Thymus (tissue), 11 donors: Measurements from ENCODE around the gene CTSA. TPM values are rescaled to one million over a fixed set of nuclear protein-coding genes. Genes with fewer than 3 reads are reported as not detected.

Experiments used
- DNase-seq, 9 donors: peaks; one replicate each; pipeline ENCODE4 v3.0.0-alpha.2; 2013; ENCODE audit warnings: low spot score in 9 of 9, low read depth in 6 of 9, missing footprints in 1 of 9
- H3K27ac ChIP-seq, 2 donors: one replicate each; pipeline ENCODE4 v1.5.1; 2013; ENCODE audit warnings: control low read depth in 1 of 2, low read depth in 1 of 2, low read length in 1 of 2, mild to moderate bottlenecking in 1 of 2, moderate library complexity in 1 of 2
- H3K27me3 ChIP-seq, 2 donors: one replicate each; pipeline ENCODE4 v1.5.1; 2013; ENCODE audit warnings: low read length in 1 of 2; ENCODE audit not compliant: control insufficient read depth in 2 of 2, insufficient read depth in 1 of 2
- H3K36me3 ChIP-seq, 2 donors: one replicate each; pipeline ENCODE4 v1.5.1; 2013; ENCODE audit warnings: low read length in 1 of 2, mild to moderate bottlenecking in 1 of 2, moderate library complexity in 1 of 2; ENCODE audit not compliant: control insufficient read depth in 2 of 2, insufficient read depth in 2 of 2
- H3K4me1 ChIP-seq, 2 donors: one replicate each; pipeline ENCODE4 v1.5.1; 2013; ENCODE audit warnings: low read length in 2 of 2; ENCODE audit not compliant: control insufficient read depth in 2 of 2, insufficient read depth in 2 of 2
- H3K4me3 ChIP-seq, 2 donors: one replicate each; pipeline ENCODE4 v1.5.1; 2013; ENCODE audit warnings: low read length in 2 of 2, control low read depth in 1 of 2, mild to moderate bottlenecking in 1 of 2
- H3K9me3 ChIP-seq, 2 donors: one replicate each; pipeline ENCODE4 v1.5.1; 2013; ENCODE audit warnings: low read length in 1 of 2, mild to moderate bottlenecking in 1 of 2; ENCODE audit not compliant: control insufficient read depth in 2 of 2, insufficient read depth in 1 of 2
- WGBS: extraction: QIAGEN DNeasy Blood & Tissue Kit; methylation state at CpG from one replicate; pipeline ENCODE4 v1.1.7; 2013; 5-methylcytosine and 5-hydroxymethylcytosine counted together
- polyA plus RNA-seq: library from polyadenylated mRNA; stranded (reverse); fragments of 200-250 nt; gene quantifications from one replicate; pipeline ENCODE4 v1.2.3, GENCODE V29; 2013
- total RNA-seq: library from RNA; stranded (reverse); fragments of 120-200 nt; gene quantifications from one replicate; pipeline ENCODE4 v1.2.4, GENCODE V29; 2013
- donor health status: healthy.

CTSA gene
- total and polyA plus RNA-seq, 2 donors, result 19.9 to 56.0 TPM

DNA sequence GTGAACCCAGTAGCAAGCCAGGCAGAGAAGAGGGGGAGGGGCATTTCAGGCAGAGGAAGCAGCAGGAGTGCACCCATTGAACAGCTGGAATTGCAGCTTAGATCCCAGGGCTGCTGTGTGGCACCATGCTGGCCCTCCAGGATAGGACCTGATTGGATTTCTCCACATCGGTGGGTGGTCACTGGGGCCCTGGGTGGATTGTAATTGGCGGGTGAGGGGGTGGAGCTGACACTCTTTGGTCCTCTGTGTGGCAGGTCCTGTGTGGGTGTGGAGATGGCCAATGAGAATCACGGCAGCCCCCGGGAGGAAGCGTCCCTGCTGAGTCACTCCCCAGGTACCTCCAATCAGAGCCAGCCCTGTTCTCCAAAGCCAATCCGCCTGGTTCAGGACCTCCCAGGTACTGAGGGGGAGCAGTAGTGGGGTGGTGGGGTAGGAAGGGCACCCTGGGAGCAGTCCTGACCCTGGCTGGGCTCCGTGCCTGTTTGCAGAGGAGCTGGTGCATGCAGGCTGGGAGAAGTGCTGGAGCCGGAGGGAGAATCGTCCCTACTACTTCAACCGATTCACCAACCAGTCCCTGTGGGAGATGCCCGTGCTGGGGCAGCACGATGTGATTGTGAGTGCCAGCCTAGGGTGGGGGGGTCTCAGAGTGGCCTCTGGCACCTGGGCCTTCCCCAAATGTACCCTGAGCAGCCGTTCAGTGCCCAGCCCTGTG is 47.7 kb downstream of the CTSA start:
- 98% methylated on average over 13 of the region's 13 CpGs for WGBS
- H3K4me1 ChIP-seq, result peaks cover 4 to 8% of the 10 kb centered on the region in 2 donors

DNA sequence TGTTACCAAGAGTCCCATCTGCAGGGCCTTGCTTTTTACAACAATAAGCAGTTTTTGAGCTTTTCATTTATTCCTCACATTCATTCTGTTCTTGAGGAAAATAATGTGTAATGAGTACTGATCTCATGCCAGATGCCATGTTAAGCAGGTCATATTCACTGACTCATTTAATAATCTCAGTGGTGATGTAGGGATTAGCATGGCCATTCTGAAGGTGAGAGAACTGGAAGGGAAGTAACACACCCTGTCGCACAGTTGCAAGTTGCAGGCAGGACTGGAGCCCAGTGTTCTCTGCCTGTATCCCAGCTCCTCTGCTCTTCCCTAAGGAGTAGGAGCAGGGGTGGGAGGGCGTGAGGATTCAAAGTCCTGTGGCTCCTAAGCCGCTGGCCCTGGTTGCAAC is 48.9 kb downstream of the CTSA start:
- H3K4me3 ChIP-seq, result no peak overlapping the region
- H3K27ac ChIP-seq, result no peak overlapping the region
- peaks cover 4 to 6% of the 10 kb centered on the region in 2 donors for H3K4me1 ChIP-seq
- no peak for DNase-seq
- WGBS, result 98% methylated on average over 3 of the region's 3 CpGs
- H3K9me3 ChIP-seq, result no peaks in the 10 kb centered on the region
- peaks cover 73 to 76% of the 10 kb centered on the region in 2 donors for H3K36me3 ChIP-seq
- H3K27me3 ChIP-seq, result no peaks in the 10 kb centered on the region

More for the DNA sequence above, 47.7 kb downstream of the CTSA start:
- Histone ChIP-seq H3K27me3 (no peaks in the 10 kb centered on the region), H3K9me3 (no peaks in the 10 kb centered on the region), H3K27ac (no peak overlapping the region), H3K36me3 (peaks cover 62 to 65% of the 10 kb centered on the region in 2 donors), H3K4me3 (no peak overlapping the region)
- no peak for DNase-seq

DNA sequence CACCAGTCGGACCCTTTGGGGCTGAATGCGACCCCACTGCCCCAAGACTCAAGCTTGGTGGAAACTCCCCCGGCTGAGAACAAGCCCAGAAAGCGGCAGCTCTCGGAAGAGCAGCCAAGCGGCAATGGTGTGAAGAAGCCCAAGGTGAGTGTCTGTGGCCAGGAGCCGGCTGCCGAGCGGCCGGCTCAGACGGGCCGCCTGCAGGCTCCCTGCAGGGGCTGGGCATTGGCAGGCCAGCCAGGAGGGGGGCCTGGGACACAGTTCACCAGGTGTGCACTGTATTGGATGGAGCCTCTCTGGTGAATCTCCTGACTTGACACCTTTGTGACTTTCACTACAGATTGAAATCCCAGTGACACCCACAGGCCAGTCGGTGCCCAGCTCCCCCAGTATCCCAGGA is 49.3 kb downstream of the CTSA start:
- no peaks in the 10 kb centered on the region for H3K27me3 ChIP-seq
- no peak overlapping the region for H3K4me3 ChIP-seq
- no peaks in the 10 kb centered on the region for H3K9me3 ChIP-seq
- no peak overlapping the region for H3K27ac ChIP-seq
- DNase-seq, result no peak
- H3K36me3 ChIP-seq, result peaks cover 77 to 80% of the 10 kb centered on the region in 2 donors
- 96% methylated on average over 13 of the region's 13 CpGs for WGBS
- peaks cover 4 to 5% of the 10 kb centered on the region in 2 donors for H3K4me1 ChIP-seq

GRCh38 chr20:45943613-45944012 is 52.5 kb downstream of the CTSA start:
- Histone ChIP-seq H3K27me3 (no peaks in the 10 kb centered on the region), H3K4me1 (no peaks in the 10 kb centered on the region), H3K27ac (no peak overlapping the region), H3K9me3 (no peaks in the 10 kb centered on the region), H3K36me3 (peaks cover 90 to 95% of the 10 kb centered on the region in 2 donors), H3K4me3 (no peak overlapping the region)
- DNase-seq, result no peak
- 99% methylated on average over 6 of the region's 6 CpGs for WGBS

DNA sequence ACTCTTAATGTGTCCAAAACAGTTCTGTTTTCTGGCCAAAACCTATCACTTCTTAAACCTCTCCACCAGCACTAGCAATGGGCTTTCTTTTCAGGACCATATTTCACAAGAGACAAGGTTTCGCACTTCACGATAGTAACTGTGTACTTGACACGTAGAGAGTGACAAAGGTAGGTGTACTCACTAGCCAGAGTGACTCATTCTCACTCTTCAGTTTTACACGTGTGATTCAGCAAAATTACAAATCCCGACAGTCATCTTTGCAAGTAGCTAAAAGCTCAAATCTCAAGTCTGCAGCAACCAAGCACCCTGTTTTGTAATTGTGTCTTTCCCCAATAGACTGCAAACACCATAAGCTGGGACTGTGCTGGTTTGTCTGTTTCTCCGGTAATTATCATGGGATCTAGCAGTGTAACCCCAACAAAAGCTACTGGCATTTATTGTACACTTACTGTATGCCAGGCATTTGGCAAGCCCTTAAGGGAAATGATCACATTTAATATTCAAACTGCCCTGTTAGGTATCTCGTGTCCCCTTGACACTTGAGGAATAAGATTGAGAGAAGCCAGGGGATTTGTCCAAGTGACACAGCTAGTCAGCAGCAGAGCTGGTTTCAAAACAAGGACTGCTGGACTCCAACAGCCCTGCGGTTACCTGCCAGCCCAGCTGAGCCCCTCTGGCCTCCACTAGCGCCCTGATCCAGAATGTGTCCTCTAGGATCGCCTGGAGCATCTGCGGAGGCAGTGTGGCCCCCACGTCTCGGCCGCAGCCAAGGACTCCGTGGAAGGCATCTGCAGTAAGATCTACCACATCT is 53.2 kb downstream of the CTSA start:
- DNase-seq, result no peak
- no peaks in the 10 kb centered on the region for H3K27me3 ChIP-seq
- H3K36me3 ChIP-seq, result peaks cover 90 to 95% of the 10 kb centered on the region in 2 donors
- H3K4me3 ChIP-seq, result no peak overlapping the region
- no peaks in the 10 kb centered on the region for H3K4me1 ChIP-seq
- H3K27ac ChIP-seq, result no peak overlapping the region
- no peaks in the 10 kb centered on the region for H3K9me3 ChIP-seq
- 97% methylated on average over 15 of the region's 15 CpGs for WGBS

DNA sequence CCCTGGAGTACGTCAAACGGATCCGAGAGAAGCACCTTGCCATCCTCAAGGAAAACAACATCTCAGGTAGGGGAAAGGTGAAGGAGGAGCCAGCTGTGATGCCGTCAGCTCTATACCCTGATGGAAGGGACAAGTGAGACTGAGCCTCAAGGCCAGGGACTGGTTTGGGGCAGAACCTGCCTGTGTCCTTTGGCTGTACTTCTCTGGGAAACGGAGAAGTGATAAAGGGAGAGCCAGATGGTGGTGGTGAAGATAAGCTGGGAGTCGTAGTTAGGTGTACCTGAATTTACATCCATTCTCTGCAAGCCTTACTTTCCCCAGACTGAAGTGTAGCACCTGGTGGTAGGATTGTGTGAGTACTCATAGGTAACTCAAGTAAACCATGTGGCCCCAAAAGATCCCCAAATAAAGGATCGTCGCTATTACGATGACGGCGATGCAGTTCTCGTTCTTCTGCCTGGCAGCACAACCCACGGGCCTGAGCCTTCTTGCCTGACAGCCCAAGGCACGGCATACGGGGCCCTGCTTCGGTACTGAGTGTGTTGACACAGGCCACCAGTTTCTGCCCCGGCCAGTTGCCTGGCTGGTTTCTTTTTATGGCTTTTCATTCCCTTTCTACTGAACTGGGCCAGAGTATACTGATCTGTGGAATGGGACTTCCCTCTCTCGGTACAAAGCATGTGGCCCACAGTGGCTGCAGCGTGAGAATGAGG is 54.0 kb downstream of the CTSA start:
- no peak overlapping the region for H3K4me3 ChIP-seq
- WGBS, result 98% methylated on average over 19 of the region's 19 CpGs
- H3K9me3 ChIP-seq, result no peaks in the 10 kb centered on the region
- no peaks in the 10 kb centered on the region for H3K4me1 ChIP-seq
- H3K27me3 ChIP-seq, result no peaks in the 10 kb centered on the region
- peaks cover 90 to 95% of the 10 kb centered on the region in 2 donors for H3K36me3 ChIP-seq
- no peak for DNase-seq
- no peak overlapping the region for H3K27ac ChIP-seq

DNA sequence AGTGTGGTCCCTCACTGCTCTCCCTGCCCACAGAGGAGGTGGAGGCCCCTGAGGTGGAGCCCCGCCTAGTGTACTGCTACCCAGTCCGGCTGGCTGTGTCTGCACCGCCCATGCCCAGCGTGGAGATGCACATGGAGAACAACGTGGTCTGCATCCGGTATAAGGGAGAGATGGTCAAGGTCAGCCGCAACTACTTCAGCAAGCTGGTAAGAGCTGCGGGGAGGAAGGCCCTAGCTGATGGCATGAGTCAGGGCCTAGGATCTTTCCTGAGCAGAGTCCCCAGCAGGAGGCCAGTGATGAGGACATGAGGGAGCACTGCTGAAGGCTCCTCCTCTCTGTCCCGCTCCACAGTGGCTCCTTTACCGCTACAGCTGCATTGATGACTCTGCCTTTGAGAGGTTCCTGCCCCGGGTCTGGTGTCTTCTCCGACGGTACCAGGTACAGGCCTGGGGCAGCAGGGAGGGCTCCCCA is 54.6 kb downstream of the CTSA start:
- Histone ChIP-seq H3K9me3 (no peaks in the 10 kb centered on the region), H3K27ac (no peak overlapping the region), H3K36me3 (peaks cover 88 to 95% of the 10 kb centered on the region in 2 donors), H3K4me3 (no peak overlapping the region), H3K27me3 (no peaks in the 10 kb centered on the region), H3K4me1 (peaks cover 0 to under 1% of the 10 kb centered on the region in 2 donors)
- 93% methylated on average over 13 of the region's 13 CpGs for WGBS
- DNase-seq, result no peak

GRCh38 chr20:45946149-45946970 is 55.2 kb downstream of the CTSA start:
- H3K9me3 ChIP-seq, result no peaks in the 10 kb centered on the region
- peaks cover 4 to 7% of the 10 kb centered on the region in 2 donors for H3K4me1 ChIP-seq
- WGBS, result 98% methylated on average over 20 of the region's 20 CpGs
- H3K36me3 ChIP-seq, result peaks cover 87 to 94% of the 10 kb centered on the region in 2 donors
- no peak for DNase-seq
- no peak overlapping the region for H3K4me3 ChIP-seq
- H3K27ac ChIP-seq, result no peak overlapping the region
- H3K27me3 ChIP-seq, result no peaks in the 10 kb centered on the region
